ENCODE data around the gene PCNX2. TPM values are rescaled to one million over a fixed set of nuclear protein-coding genes. Genes with fewer than 3 reads are reported as not detected.

The PCNX2 gene
- total and polyA plus RNA-seq, 4 donors: 2.0 to 15.1 (median 6.4) TPM

GRCh38 chr1:233033361-233033760 lies 262.2 kb downstream of the PCNX2 start:
- H3K27ac ChIP-seq (ENCODE audit: low read depth in 1 of 2, low read length in 1 of 2): no peak overlapping the region
- peak in 2 of 3 donors; percentile 39 to 71 for DNase-seq
- H3K9ac ChIP-seq (ENCODE audit: insufficient read depth in 1 of 2, low read length in 2 of 2): no peak overlapping the region
- TF ChIP-seq, protein P1, sequence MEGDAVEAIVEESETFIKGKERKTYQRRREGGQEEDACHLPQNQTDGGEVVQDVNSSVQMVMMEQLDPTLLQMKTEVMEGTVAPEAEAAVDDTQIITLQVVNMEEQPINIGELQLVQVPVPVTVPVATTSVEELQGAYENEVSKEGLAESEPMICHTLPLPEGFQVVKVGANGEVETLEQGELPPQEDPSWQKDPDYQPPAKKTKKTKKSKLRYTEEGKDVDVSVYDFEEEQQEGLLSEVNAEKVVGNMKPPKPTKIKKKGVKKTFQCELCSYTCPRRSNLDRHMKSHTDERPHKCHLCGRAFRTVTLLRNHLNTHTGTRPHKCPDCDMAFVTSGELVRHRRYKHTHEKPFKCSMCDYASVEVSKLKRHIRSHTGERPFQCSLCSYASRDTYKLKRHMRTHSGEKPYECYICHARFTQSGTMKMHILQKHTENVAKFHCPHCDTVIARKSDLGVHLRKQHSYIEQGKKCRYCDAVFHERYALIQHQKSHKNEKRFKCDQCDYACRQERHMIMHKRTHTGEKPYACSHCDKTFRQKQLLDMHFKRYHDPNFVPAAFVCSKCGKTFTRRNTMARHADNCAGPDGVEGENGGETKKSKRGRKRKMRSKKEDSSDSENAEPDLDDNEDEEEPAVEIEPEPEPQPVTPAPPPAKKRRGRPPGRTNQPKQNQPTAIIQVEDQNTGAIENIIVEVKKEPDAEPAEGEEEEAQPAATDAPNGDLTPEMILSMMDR (IDR thresholded peaks at IDR 0.05; ENCODE audit: control extremely low read depth, extremely low read depth): no peak
- H3K4me3 ChIP-seq: no peak overlapping the region
- peaks cover 0 to 4% (median 0%) of the 10 kb centered on the region in 5 donors for H3K4me1 ChIP-seq (ENCODE audit: control insufficient read depth in 5 of 5, insufficient read depth in 5 of 5, low read length in 5 of 5)
- H3K27me3 ChIP-seq (ENCODE audit: control insufficient read depth in 3 of 3, insufficient read depth in 3 of 3, low read length in 2 of 3): no peaks in the 10 kb centered on the region
- no peaks in the 10 kb centered on the region for H3K9me3 ChIP-seq (ENCODE audit: control insufficient read depth in 4 of 4, insufficient read depth in 3 of 4, low read length in 3 of 4)
- ATAC-seq (ENCODE audit: insufficient read depth, low FRiP score): no peak
- WGBS, 2 donors: 87 to 94% methylated on average over 3 of the region's 3 CpGs
- H3K36me3 ChIP-seq (ENCODE audit: control insufficient read depth in 4 of 4, insufficient read depth in 4 of 4, low read length in 4 of 4): no peaks in the 10 kb centered on the region

GRCh38 chr1:233032916-233033315 lies 262.6 kb downstream of the PCNX2 start:
- ATAC-seq (ENCODE audit: insufficient read depth, low FRiP score) (no peak), DNase-seq (no peak)
- H3K27ac ChIP-seq (ENCODE audit: low read depth in 1 of 2, low read length in 1 of 2): no peak overlapping the region
- no peaks in the 10 kb centered on the region for H3K9me3 ChIP-seq (ENCODE audit: control insufficient read depth in 4 of 4, insufficient read depth in 3 of 4, low read length in 3 of 4)
- H3K27me3 ChIP-seq (ENCODE audit: control insufficient read depth in 3 of 3, insufficient read depth in 3 of 3, low read length in 2 of 3): no peaks in the 10 kb centered on the region
- H3K36me3 ChIP-seq (ENCODE audit: control insufficient read depth in 4 of 4, insufficient read depth in 4 of 4, low read length in 4 of 4): no peaks in the 10 kb centered on the region
- no peak overlapping the region for H3K4me3 ChIP-seq
- peaks cover 0 to 7% (median 0%) of the 10 kb centered on the region in 5 donors for H3K4me1 ChIP-seq (ENCODE audit: control insufficient read depth in 5 of 5, insufficient read depth in 5 of 5, low read length in 5 of 5)
- 76 to 92% methylated on average over 4 of the region's 4 CpGs for WGBS, 2 donors
- no peak overlapping the region for H3K9ac ChIP-seq (ENCODE audit: insufficient read depth in 1 of 2, low read length in 2 of 2)
- TF ChIP-seq, protein P1 (IDR thresholded peaks at IDR 0.05; ENCODE audit: control extremely low read depth, extremely low read depth): no peak

GRCh38 chr1:233031521-233031920 lies 264.0 kb downstream of the PCNX2 start:
- no peaks in the 10 kb centered on the region for H3K36me3 ChIP-seq (ENCODE audit: control insufficient read depth in 4 of 4, insufficient read depth in 4 of 4, low read length in 4 of 4)
- WGBS, 2 donors: 72 to 84% methylated on average over 3 of the region's 3 CpGs
- ATAC-seq (ENCODE audit: insufficient read depth, low FRiP score) (no peak), DNase-seq (no peak)
- H3K9me3 ChIP-seq (ENCODE audit: control insufficient read depth in 4 of 4, insufficient read depth in 3 of 4, low read length in 3 of 4): no peaks in the 10 kb centered on the region
- TF ChIP-seq, protein P1 (IDR thresholded peaks at IDR 0.05; ENCODE audit: control extremely low read depth, extremely low read depth): no peak
- no peak overlapping the region for H3K4me3 ChIP-seq
- no peaks in the 10 kb centered on the region for H3K27me3 ChIP-seq (ENCODE audit: control insufficient read depth in 3 of 3, insufficient read depth in 3 of 3, low read length in 2 of 3)
- H3K4me1 ChIP-seq (ENCODE audit: control insufficient read depth in 5 of 5, insufficient read depth in 5 of 5, low read length in 5 of 5): peaks cover 0 to 21% (median 0%) of the 10 kb centered on the region in 5 donors
- H3K9ac ChIP-seq (ENCODE audit: insufficient read depth in 1 of 2, low read length in 2 of 2): no peak overlapping the region
- H3K27ac ChIP-seq (ENCODE audit: low read depth in 1 of 2, low read length in 1 of 2): no peak overlapping the region

- peaks cover 0 to 2% (median 0%) of the 10 kb centered on the region in 4 donors for H3K9me3 ChIP-seq (ENCODE audit: control insufficient read depth in 4 of 4, insufficient read depth in 3 of 4, low read length in 3 of 4)
- no peak for ATAC-seq (ENCODE audit: insufficient read depth, low FRiP score)
- peak in 2 of 3 donors; percentile 55 to 75 for DNase-seq
- no peak overlapping the region for H3K4me3 ChIP-seq
- H3K27ac ChIP-seq (ENCODE audit: low read depth in 1 of 2, low read length in 1 of 2): no peak overlapping the region
- TF ChIP-seq, protein P1 (IDR thresholded peaks at IDR 0.05; ENCODE audit: control extremely low read depth, extremely low read depth): no peak
- no peak overlapping the region for H3K9ac ChIP-seq (ENCODE audit: insufficient read depth in 1 of 2, low read length in 2 of 2)
- H3K27me3 ChIP-seq (ENCODE audit: control insufficient read depth in 3 of 3, insufficient read depth in 3 of 3, low read length in 2 of 3): no peaks in the 10 kb centered on the region
- H3K36me3 ChIP-seq (ENCODE audit: control insufficient read depth in 4 of 4, insufficient read depth in 4 of 4, low read length in 4 of 4): no peaks in the 10 kb centered on the region
- H3K4me1 ChIP-seq (ENCODE audit: control insufficient read depth in 5 of 5, insufficient read depth in 5 of 5, low read length in 5 of 5): peaks cover 0 to 26% (median 0%) of the 10 kb centered on the region in 5 donors
- WGBS, 2 donors: 78 to 87% methylated on average over 5 of the region's 5 CpGs
Measured at GRCh38 chr1:233027046-233027445, 268.5 kb downstream of the PCNX2 start.
